Activated naive CD4-positive, alpha-beta T cell treated with anti-CD3 and anti-CD28 coated beads, Interleukin-2, amount 10 ng/mL, durations not matched to agents 7 days and 5 days (primary cell): ENCODE data around the gene UROS.
A peak's percentile ranks its signal among the peaks of the same experiment; 100 is the strongest.

Source experiments
- CTCF ChIA-PET: fragments of 350-600 bp; sonication (Branson Sonifier 250); formaldehyde crosslinking; loops from one replicate; lab custom pipeline; 2021; ENCODE audit warnings: antibody characterized with exemption; lab: Charles Lee
- DNase-seq: peaks from one replicate; pipeline ENCODE4 v3.0.0-alpha.2; 2020
- H3K27ac Mint-ChIP-seq: one replicate; pipeline ENCODE4 v1.8.0; 2021; ENCODE audit warnings: mild to moderate bottlenecking, moderate library complexity, mixed read lengths
- H3K27me3 Mint-ChIP-seq: one replicate; pipeline ENCODE4 v1.8.0; 2021; ENCODE audit warnings: mild to moderate bottlenecking, mixed read lengths
- H3K36me3 Mint-ChIP-seq: one replicate; pipeline ENCODE4 v1.8.0; 2021; ENCODE audit warnings: mixed read lengths
- H3K4me1 Mint-ChIP-seq: one replicate; pipeline ENCODE4 v1.8.0; 2021; ENCODE audit warnings: mixed read lengths
- H3K4me3 Mint-ChIP-seq: one replicate; pipeline ENCODE4 v1.8.0; 2021; ENCODE audit warnings: mild to moderate bottlenecking, moderate library complexity, mixed read lengths
- H3K9me3 Mint-ChIP-seq: one replicate; pipeline ENCODE4 v1.8.0; 2021; ENCODE audit warnings: mixed read lengths

The UROS gene

DNA sequence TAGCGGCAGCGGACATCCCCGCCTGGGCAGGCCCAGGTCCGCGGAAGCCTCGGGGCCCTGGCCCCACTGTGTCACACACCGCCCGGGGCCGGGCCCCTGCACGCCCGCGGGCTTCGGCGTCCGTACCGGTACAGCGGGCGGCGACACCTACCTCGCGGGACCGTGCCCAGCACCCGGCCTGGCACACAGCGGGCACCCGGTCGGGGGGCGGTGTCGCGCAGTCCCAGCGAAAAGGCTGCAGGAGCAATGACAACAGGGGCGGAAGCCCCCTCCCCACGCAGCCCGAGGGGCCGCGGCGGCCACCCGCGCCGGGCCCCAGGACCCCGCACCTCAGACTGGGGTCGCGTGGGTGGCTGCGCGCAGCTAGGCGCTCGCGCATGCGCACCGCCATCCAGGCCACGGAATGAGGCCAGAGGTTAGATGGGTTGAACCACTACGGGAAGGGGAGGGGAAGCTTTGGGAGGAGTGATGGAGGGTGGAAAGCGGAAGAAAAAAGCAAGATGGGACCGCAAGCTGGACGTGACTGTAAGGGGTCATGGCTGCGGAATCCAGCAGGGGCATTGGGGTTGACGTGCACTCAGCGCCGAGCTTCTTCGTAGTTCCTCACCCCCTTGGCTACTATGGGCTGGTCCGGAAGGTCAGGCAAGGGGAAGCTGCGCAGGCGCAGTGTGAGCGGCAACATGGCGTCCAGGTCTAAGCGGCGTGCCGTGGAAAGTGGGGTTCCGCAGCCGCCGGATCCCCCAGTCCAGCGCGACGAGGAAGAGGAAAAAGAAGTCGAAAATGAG, at the start of gene UROS, which contains the start of gene BCCIP:
Gene UROS, minus strand, starts transcription at position 381 of the 785 bp plus-strand sequence. CDS start 6,759 bp downstream, outside the sequence.
Gene BCCIP, plus strand, starts transcription at position 669 of the 785 bp plus-strand sequence. Its CDS starts 12 bp downstream, at position 681.
- Mint-ChIP-seq H3K36me3 (peaks cover 11% of the 10 kb centered on the region), H3K27me3 (no peaks in the 10 kb centered on the region), H3K4me3 (peak within 1 kb of the TSS; percentile 74), H3K9me3 (no peaks in the 10 kb centered on the region), H3K27ac (peak within 1 kb of the TSS; percentile 38), H3K4me1 (peaks cover 30% of the 10 kb centered on the region)
- DNase-seq, result peak; percentile 93
- CTCF ChIA-PET, result interaction anchor here (0.5 to 0.6 kb wide), 2 partner anchors 47 to 75 kb away, joined by 3 to 4 read pairs; no protein-coding TSS in a partner anchor

DNA sequence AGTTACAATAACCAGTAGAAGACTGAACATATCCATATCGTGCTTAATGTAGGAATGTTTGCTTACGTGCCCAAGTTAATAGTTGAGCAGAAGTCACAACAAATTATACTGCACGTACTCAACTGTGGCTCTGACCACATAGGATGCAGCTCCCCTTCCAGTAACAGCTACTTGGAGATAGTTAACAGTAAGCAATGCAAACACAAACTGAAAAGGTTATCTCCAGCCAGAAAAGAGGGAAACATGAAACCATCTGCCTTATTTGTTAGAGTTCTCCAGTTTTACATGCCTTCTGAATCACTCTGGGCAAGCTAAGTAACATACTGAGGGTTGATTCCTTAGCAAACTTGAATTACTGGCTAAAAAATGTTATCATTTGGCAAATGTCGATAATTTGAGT, 48.3 kb upstream of the UROS start:
- H3K9me3 Mint-ChIP-seq, result peaks cover 9% of the 10 kb centered on the region
- no peak for DNase-seq
- H3K27me3 Mint-ChIP-seq, result no peaks in the 10 kb centered on the region
- H3K4me3 Mint-ChIP-seq, result no peak overlapping the region
- CTCF ChIA-PET, result interaction anchor here (1.0 kb wide), 1 partner anchor 11 kb away, joined by 3 read pairs; no protein-coding TSS in a partner anchor
- H3K36me3 Mint-ChIP-seq, result peaks cover 10% of the 10 kb centered on the region
- no peak overlapping the region for H3K27ac Mint-ChIP-seq
- H3K4me1 Mint-ChIP-seq, result no peaks in the 10 kb centered on the region

DNA sequence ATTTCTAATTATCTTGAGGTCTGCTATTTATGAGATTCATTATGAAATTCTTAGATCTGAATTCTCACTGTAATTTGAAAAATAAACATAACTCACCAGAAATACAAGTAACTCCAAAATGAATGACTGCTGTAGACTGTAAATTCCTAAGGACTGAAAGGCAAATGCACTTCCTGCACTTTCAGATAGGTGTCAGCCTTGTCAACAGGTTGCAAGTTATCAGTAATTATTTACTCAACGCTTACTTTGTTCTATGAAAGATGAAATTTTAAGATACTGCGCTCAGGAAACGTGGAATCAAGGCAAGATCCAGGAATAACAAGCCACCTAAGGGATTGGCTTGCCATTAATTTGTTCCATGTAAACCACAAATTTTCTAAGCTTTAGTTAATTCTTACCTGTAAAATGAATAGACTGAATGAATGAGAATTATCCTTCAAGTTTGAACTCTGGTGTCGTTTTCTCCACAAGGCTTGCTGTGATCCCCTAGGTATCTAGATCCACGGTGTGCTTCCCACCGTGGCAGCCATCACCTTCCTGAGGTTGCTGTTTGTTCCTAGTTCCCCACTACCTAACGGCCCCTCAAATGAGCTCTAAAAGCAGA, 45.4 kb upstream of the UROS start:
- Mint-ChIP-seq H3K4me1 (no peaks in the 10 kb centered on the region), H3K27me3 (no peaks in the 10 kb centered on the region), H3K36me3 (no peaks in the 10 kb centered on the region), H3K27ac (no peak overlapping the region), H3K9me3 (no peaks in the 10 kb centered on the region), H3K4me3 (no peak overlapping the region)
- DNase-seq, result peak; percentile 37
- CTCF ChIA-PET, result interaction anchor here (0.7 to 1.7 kb wide), 7 partner anchors 8 to 110 kb away, joined by 3 to 4 read pairs (median 3); no protein-coding TSS in a partner anchor

DNA sequence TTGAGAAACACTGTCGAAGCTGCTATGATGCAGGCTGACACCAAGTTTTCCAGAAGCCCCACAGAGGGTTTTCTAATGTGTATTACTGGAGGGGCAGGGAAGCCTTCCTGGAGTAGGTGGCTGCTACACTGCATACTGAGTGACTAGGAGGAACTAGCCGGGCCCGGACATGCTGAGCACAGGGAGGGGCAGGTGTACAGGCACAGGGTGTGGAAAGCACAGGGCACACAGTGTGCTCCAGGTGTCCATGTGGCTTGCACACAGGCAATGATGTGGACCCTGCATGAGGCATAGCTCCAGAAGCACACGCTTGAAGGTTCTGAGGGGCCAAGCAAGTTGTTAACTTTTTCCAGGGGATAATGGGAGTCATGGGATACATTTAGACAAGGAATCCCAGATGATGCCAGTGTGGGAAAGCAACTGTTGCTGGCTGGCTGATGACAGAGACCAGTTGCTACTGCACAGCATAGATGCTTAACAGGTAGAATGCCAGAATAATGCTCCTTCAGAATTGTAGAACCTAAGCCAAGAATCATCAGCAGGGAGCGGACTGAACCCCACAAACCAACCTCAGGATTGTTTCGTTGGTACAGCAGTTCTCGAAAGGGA, 43.5 kb upstream of the UROS start:
- H3K4me3 Mint-ChIP-seq, result no peak overlapping the region
- no peaks in the 10 kb centered on the region for H3K4me1 Mint-ChIP-seq
- no peaks in the 10 kb centered on the region for H3K36me3 Mint-ChIP-seq
- H3K27ac Mint-ChIP-seq, result peak overlapping the region; percentile 49
- CTCF ChIA-PET, result interaction anchor here (1.5 kb wide), 1 partner anchor 10 kb away, joined by 3 read pairs; no protein-coding TSS in a partner anchor
- no peak for DNase-seq
- H3K27me3 Mint-ChIP-seq, result no peaks in the 10 kb centered on the region
- no peaks in the 10 kb centered on the region for H3K9me3 Mint-ChIP-seq

DNA sequence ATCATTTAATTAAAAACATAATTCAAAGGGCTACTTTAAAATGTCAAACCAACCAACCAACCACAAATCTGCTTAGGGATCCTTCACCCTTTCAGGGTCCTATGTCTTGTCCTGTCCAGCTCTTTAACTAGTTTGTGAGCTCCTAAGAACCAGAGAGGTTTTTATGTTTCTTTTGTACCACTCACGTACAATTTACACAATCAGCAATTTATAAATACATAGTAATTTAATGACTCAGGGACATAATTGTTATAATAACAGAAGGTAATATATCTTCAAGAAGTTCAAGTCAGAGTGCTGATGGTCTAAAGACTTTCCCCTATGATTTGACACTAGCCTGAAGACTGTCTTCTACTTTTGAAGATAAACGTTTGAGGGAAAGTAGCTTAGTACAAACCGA, 42.1 kb upstream of the UROS start:
- Mint-ChIP-seq H3K27ac (no peak overlapping the region), H3K4me1 (no peaks in the 10 kb centered on the region), H3K36me3 (no peaks in the 10 kb centered on the region), H3K4me3 (no peak overlapping the region), H3K27me3 (no peaks in the 10 kb centered on the region), H3K9me3 (no peaks in the 10 kb centered on the region)
- CTCF ChIA-PET, result no interaction called here
- no peak for DNase-seq

DNA sequence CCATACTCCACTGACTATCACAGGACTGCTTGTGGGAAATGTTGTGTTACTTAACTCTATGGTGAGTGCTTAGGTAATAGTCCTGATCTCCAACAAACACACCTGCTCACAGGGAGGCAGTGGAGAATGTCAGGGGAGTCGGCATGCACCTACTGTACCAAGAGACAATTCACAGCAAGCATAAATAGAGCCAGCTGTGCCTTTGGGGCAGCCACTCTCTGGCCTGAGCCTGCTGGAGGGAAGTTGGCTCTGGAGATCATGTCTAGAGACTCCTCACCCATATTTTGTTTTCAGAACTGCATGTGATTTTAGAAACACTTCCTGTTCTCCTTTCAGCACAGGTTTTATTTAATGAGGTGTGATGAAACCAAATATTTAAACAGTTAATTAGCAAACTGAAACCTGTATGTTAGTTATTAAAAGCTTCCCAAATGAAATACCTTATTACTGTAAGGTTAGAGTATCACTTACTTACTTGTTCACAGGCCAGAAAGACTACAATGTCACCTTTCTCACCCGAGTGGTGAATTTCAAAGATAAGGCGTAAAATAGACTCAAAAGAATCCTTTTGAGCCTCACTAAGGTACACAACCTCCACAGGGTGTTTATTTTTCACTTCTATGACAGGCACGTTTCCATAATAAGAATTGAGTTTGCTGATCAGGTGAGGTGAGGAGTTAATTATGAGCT, 36.2 kb upstream of the UROS start:
- no peaks in the 10 kb centered on the region for H3K9me3 Mint-ChIP-seq
- no peak for DNase-seq
- H3K36me3 Mint-ChIP-seq, result peaks cover 6% of the 10 kb centered on the region
- H3K4me3 Mint-ChIP-seq, result no peak overlapping the region
- H3K27ac Mint-ChIP-seq, result no peak overlapping the region
- CTCF ChIA-PET, result interaction anchor here (0.9 to 1.2 kb wide), 2 partner anchors 9 to 12 kb away, joined by 3 read pairs; no protein-coding TSS in a partner anchor
- no peaks in the 10 kb centered on the region for H3K27me3 Mint-ChIP-seq
- H3K4me1 Mint-ChIP-seq, result no peaks in the 10 kb centered on the region

DNA sequence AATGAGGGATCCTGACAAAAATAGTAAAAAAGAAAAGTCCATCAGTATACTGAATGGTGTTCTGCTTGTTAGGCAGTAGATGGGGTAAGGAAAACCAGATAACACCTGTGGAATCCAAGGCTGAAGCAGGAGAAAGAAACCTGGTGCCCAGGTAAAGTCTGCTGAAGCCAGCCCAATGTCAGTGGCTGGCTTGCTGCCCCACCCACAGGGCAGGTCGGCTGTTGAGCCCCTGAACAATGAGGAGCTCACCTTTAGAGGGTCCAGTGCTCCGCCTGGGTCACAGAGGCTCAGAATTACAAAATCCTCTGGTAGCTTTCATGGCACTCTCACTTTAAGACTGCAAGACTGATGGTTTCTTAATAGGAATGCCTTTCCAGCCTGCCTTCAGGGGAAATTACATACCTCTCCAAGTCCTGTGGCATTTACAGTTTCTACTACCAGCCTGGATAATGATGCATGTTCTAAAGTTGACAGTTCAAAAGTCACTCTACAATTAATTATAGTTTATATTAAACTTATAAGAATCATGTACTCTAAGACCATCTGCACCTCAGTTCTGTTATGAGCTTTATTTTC, 34.2 kb upstream of the UROS start:
- CTCF ChIA-PET, result no interaction called here
- DNase-seq, result no peak
- no peaks in the 10 kb centered on the region for H3K9me3 Mint-ChIP-seq

DNA sequence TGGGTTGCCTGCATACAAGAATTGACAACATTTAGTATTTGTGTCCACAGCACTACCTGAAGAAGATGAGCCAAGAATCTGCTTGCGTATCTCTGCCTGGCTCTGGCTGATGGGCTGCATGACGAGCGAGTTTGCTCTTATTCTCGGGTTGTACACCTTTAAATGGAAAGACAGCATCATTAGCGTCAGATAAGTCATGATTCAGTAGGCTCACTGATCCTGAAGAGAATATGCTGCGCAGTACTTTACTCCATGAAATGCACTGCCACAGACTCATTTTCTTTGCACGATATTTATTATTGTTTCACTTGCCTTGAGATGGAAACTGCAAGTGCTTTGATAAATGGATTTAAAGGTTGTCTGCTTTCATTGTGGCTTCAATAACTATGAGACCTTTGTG, 29.4 kb upstream of the UROS start:
- no peaks in the 10 kb centered on the region for H3K4me1 Mint-ChIP-seq
- DNase-seq, result no peak
- H3K27ac Mint-ChIP-seq, result no peak overlapping the region
- peaks cover 16% of the 10 kb centered on the region for H3K36me3 Mint-ChIP-seq
- CTCF ChIA-PET, result no interaction called here
- no peak overlapping the region for H3K4me3 Mint-ChIP-seq
- H3K27me3 Mint-ChIP-seq, result no peaks in the 10 kb centered on the region
- H3K9me3 Mint-ChIP-seq, result no peaks in the 10 kb centered on the region

More for the DNA sequence above, 34.2 kb upstream of the UROS start:
- H3K27me3 Mint-ChIP-seq, result no peaks in the 10 kb centered on the region
- no peak overlapping the region for H3K27ac Mint-ChIP-seq
- H3K36me3 Mint-ChIP-seq, result peaks cover 7% of the 10 kb centered on the region
- no peak overlapping the region for H3K4me3 Mint-ChIP-seq
- H3K4me1 Mint-ChIP-seq, result no peaks in the 10 kb centered on the region

DNA sequence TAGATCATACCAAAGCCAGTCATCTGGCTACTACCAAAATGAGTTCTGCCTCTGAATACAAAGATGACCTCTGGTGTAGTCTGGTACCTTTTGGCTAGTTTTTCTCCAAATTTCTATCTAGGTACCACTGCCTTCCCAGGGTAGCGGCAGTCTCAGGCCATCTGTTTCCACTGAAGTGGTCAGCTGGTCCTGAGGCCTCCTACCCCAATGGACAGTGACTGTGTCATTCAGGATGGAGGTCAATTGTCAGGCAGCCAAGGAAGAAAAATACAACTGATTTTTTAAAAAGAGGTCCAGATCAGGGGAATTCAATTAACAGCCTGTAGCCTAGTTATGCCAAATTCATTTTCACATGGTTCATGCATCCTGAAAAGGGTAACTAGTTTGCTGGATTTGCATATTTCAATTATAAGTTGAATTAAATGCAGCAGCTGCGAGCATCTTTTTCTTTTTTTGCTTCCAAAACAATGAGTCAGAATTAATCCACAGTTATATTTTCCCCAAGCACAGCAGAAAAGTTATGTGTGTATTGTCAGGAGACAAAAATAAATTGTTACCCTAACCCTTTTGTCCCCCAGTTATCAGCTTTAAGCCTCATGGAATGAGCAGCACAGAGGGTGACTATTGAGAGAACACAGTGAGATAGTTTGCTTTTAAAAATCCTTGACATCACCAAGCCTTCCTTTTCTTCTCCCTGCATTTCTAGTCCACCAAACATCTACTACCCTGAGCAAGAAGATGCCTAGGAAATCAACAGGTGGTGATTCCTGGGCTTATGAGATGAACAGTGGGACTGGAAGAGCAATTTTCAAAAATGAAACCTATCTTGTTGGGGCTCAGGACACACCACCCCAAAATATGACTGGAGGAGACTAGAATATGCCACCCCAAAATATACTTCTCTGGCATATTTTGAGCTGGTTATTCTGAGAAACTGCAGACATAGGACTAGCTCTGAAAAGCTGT, 28.0 kb upstream of the UROS start:
- DNase-seq, result no peak
- Mint-ChIP-seq H3K27me3 (no peaks in the 10 kb centered on the region), H3K4me3 (no peak overlapping the region), H3K36me3 (peaks cover 19% of the 10 kb centered on the region), H3K9me3 (no peaks in the 10 kb centered on the region), H3K27ac (no peak overlapping the region), H3K4me1 (no peaks in the 10 kb centered on the region)
- CTCF ChIA-PET, result interaction anchor here (0.7 kb wide), 1 partner anchor 18 kb away, joined by 3 read pairs; no protein-coding TSS in a partner anchor

DNA sequence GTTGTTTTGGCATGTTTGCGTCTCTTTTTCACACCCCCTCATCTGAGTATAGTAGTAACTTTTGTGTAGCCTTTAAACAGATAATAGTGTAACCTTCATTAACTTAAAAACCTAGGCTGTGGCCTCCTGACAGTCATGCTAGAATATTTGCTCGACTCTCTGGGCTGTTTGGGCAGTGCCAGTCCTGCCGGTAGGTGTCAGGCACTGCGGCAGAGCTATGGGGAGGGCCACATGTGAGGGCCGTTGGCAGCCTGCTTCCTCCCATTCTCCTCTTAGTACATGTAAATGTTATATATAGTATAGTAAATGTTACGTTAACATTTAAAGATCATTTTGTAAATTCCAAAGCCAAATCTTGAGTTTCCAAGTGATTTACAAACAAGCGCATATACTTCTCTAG, 26.4 kb upstream of the UROS start:
- Mint-ChIP-seq H3K9me3 (no peaks in the 10 kb centered on the region), H3K27me3 (no peaks in the 10 kb centered on the region), H3K27ac (no peak overlapping the region), H3K4me3 (no peak overlapping the region), H3K36me3 (peaks cover 17% of the 10 kb centered on the region), H3K4me1 (no peaks in the 10 kb centered on the region)
- no peak for DNase-seq
- CTCF ChIA-PET, result no interaction called here

DNA sequence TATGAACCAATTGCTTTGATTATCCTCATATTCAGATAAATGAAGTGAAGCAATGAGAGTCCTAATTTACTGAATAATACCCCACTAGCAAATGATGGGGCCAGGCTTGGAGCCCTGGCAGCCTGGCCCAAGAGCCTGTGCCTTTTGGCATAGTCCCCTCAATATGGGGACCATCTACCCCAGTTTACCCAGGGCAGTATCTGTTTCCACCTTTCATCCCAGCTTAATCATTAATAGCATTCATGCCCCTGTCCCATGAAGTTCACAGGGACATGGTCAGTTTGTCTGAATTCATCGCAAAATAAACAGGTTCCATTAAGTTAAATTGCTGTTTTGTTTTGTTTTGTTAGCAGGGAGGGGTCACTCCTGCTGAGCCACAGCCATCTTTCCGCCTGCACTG, 25.8 kb upstream of the UROS start:
- no peaks in the 10 kb centered on the region for H3K27me3 Mint-ChIP-seq
- H3K27ac Mint-ChIP-seq, result no peak overlapping the region
- CTCF ChIA-PET, result no interaction called here
- no peak for DNase-seq
- H3K9me3 Mint-ChIP-seq, result no peaks in the 10 kb centered on the region
- no peak overlapping the region for H3K4me3 Mint-ChIP-seq
- H3K36me3 Mint-ChIP-seq, result peaks cover 16% of the 10 kb centered on the region
- H3K4me1 Mint-ChIP-seq, result no peaks in the 10 kb centered on the region

DNA sequence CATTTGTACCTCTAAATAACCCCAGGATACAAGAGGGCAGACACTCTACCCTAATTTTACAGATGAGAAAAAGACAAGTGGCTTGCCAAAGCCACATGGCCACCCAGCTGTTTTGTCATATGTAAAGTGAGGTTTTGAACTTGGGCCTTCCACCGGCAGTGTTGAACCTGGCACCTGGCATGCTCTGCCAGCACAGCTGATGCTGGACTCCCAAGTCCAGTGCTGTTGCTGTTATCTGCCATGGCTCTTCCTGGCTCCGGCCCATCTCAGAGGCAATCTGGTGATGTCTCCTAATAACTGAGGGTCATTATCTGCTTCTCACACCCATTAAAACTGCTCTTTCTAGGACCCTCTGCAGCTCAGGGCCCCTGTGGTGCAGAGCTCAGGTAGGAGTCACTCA, 25.3 kb upstream of the UROS start:
- peaks cover 16% of the 10 kb centered on the region for H3K36me3 Mint-ChIP-seq
- H3K27me3 Mint-ChIP-seq, result no peaks in the 10 kb centered on the region
- H3K4me3 Mint-ChIP-seq, result no peak overlapping the region
- no peaks in the 10 kb centered on the region for H3K9me3 Mint-ChIP-seq
- H3K4me1 Mint-ChIP-seq, result no peaks in the 10 kb centered on the region
- H3K27ac Mint-ChIP-seq, result no peak overlapping the region
- CTCF ChIA-PET, result no interaction called here
- DNase-seq, result no peak

DNA sequence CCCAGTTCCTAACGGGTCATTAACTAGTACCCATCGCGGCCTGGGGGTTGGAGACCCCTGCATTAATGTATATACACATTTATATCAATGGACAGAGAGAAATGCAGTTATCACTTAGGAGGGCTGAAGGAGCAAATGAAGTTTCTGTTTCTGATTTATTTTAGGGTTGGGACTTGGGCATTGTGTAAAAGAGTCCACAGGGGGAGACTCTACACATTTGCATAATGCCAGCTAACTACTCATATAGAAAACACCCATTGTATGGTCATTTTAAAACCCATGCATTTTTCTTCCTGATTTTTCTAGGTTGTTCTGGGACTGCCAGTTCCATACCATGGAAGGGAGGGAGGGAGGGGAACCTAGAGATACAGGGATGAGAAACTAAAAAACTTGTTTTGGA, 23.8 kb upstream of the UROS start:
- no peak for DNase-seq
- Mint-ChIP-seq H3K9me3 (no peaks in the 10 kb centered on the region), H3K27me3 (no peaks in the 10 kb centered on the region), H3K36me3 (peaks cover 14% of the 10 kb centered on the region), H3K27ac (no peak overlapping the region), H3K4me1 (no peaks in the 10 kb centered on the region), H3K4me3 (no peak overlapping the region)
- CTCF ChIA-PET, result no interaction called here
